CD4-positive, CD25-positive, alpha-beta regulatory T cell (primary cell): ENCODE measurements around the gene EPHA7. TPM values are rescaled to one million over a fixed set of nuclear protein-coding genes. Genes with fewer than 3 reads are reported as not detected.

ENCODE experiments used
- ATAC-seq, 2 donors: fragments of 150-1000 bp; cut with Tn5 transposase; one replicate each; pipeline ENCODE4 v1.10.0; 2021; ENCODE audit warnings: low read depth in 2 of 2, moderate number of reproducible peaks in 2 of 2, moderate library complexity in 1 of 2
- DNase-seq, 3 donors: peaks; one replicate each; pipeline versions ENCODE4 v3.0.0 to v3.0.0-alpha.2; 2012 to 2022; ENCODE audit warnings: mixed read lengths in 1 of 3
- H3K27ac ChIP-seq: one replicate; pipeline ENCODE4 v1.7.0; 2013; ENCODE audit warnings: mild to moderate bottlenecking, low read length; ENCODE audit not compliant: insufficient read depth, poor library complexity, severe bottlenecking
- H3K27me3 ChIP-seq: one replicate; pipeline ENCODE4 v1.7.0; 2013; ENCODE audit warnings: low read length; ENCODE audit not compliant: control insufficient read depth, insufficient read depth
- H3K36me3 ChIP-seq: one replicate; pipeline ENCODE4 v1.7.0; 2013; ENCODE audit warnings: mild to moderate bottlenecking, low read length, moderate library complexity; ENCODE audit not compliant: control insufficient read depth, insufficient read depth
- H3K4me1 ChIP-seq: 2 replicates; pipeline ENCODE4 v1.7.0; 2013; ENCODE audit warnings: mild to moderate bottlenecking, low read length; ENCODE audit not compliant: insufficient read depth, control insufficient read depth, poor library complexity, severe bottlenecking
- H3K4me3 ChIP-seq: one replicate; pipeline ENCODE4 v1.7.0; 2013; ENCODE audit warnings: low read depth, mild to moderate bottlenecking, low read length, moderate library complexity
- H3K9me3 ChIP-seq, 2 experiments: 1 replicate in 1 of 2; 2 replicates in 1 of 2; pipeline ENCODE4 v1.7.0; 2013; ENCODE audit warnings: low read length in 2 of 2, mild to moderate bottlenecking in 1 of 2, moderate library complexity in 1 of 2; ENCODE audit not compliant: control insufficient read depth in 2 of 2
- H3K27ac Mint-ChIP-seq, 3 donors: one replicate each; pipeline ENCODE4 v1.8.0; 2020 to 2022; ENCODE audit warnings: mild to moderate bottlenecking in 3 of 3, mixed read lengths in 3 of 3, moderate library complexity in 2 of 3
- H3K27me3 Mint-ChIP-seq: one replicate; pipeline ENCODE4 v1.8.0; 2022; ENCODE audit warnings: mild to moderate bottlenecking, mixed read lengths
- H3K36me3 Mint-ChIP-seq: one replicate; pipeline ENCODE4 v1.8.0; 2020; ENCODE audit warnings: mixed read lengths
- H3K4me1 Mint-ChIP-seq, 4 donors: one replicate each; pipeline ENCODE4 v1.8.0; 2020 to 2022; ENCODE audit warnings: mixed read lengths in 4 of 4, mild to moderate bottlenecking in 1 of 4
- H3K4me3 Mint-ChIP-seq, 4 donors: one replicate each; pipeline ENCODE4 v1.8.0; 2020 to 2022; ENCODE audit warnings: mild to moderate bottlenecking in 4 of 4, mixed read lengths in 4 of 4, moderate library complexity in 3 of 4
- H3K9me3 Mint-ChIP-seq, 7 donors: one replicate each; pipeline ENCODE4 v1.8.0; 2020 to 2022; ENCODE audit warnings: mixed read lengths in 7 of 7, mild to moderate bottlenecking in 3 of 7, moderate library complexity in 2 of 7
- polyA plus RNA-seq, 4 donors: library from polyadenylated mRNA; unstranded; fragments of 300-500 nt; fragmentation: Illumina TruSeq; gene quantifications; one replicate each; pipeline ENCODE4 v1.2.3, GENCODE V29; 2021
- total RNA-seq: library from RNA; stranded (reverse); gene quantifications from one replicate; pipeline ENCODE4 v1.2.3, GENCODE V29; 2022

Gene EPHA7
- total and polyA plus RNA-seq, 5 donors from 2014 or later, result not detected

GRCh38 chr6:93300661-93301060, 118.7 kb downstream of the EPHA7 start:
- no peaks in the 10 kb centered on the region for H3K27me3 Mint-ChIP-seq
- Histone ChIP-seq H3K27me3 (no peaks in the 10 kb centered on the region), H3K4me3 (no peak overlapping the region), H3K36me3 (no peaks in the 10 kb centered on the region), H3K4me1 (no peaks in the 10 kb centered on the region), H3K27ac (no peak overlapping the region), H3K9me3 (peaks cover 0 to 2% of the 10 kb centered on the region in 2 experiments)
- H3K9me3 Mint-ChIP-seq, result peaks cover 4 to 10% (median 7%) of the 10 kb centered on the region in 7 donors
- no peak overlapping the region for H3K27ac Mint-ChIP-seq
- H3K36me3 Mint-ChIP-seq, result no peaks in the 10 kb centered on the region
- no peak for ATAC-seq
- peak overlapping the region in 1 of 4 donors; percentile 18 for H3K4me3 Mint-ChIP-seq
- no peak for DNase-seq
- H3K4me1 Mint-ChIP-seq, result no peaks in the 10 kb centered on the region

DNA sequence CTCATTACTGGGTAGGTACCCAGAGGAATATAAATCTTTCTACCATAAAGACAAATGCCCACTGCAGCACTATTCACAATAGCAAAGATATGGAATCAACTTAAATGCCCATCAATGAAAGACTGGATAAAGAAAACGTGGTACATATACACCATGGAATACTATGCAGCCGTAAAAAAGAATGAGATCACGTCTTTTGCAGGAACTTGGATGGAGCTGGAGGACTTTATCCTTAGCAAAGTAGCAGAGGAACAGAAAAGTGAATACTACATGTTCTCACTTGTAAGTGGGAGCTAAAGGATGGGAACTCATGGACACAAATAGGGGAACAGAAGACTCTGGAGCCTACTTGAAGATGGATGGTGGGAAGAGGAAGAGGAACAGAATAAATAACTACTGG, 119.7 kb downstream of the EPHA7 start:
- H3K27me3 ChIP-seq, result no peaks in the 10 kb centered on the region
- no peaks in the 10 kb centered on the region for H3K4me1 ChIP-seq
- H3K4me3 ChIP-seq, result no peak overlapping the region
- H3K27me3 Mint-ChIP-seq, result no peaks in the 10 kb centered on the region
- H3K36me3 ChIP-seq, result no peaks in the 10 kb centered on the region
- H3K4me3 Mint-ChIP-seq, result no peak overlapping the region
- no peaks in the 10 kb centered on the region for H3K4me1 Mint-ChIP-seq
- H3K9me3 ChIP-seq, result peaks cover 0 to 2% of the 10 kb centered on the region in 2 experiments
- no peak for ATAC-seq
- no peak overlapping the region for H3K27ac Mint-ChIP-seq
- H3K27ac ChIP-seq, result no peak overlapping the region
- no peaks in the 10 kb centered on the region for H3K36me3 Mint-ChIP-seq
- peaks cover 3 to 10% (median 8%) of the 10 kb centered on the region in 7 donors for H3K9me3 Mint-ChIP-seq
- DNase-seq, result no peak

DNA sequence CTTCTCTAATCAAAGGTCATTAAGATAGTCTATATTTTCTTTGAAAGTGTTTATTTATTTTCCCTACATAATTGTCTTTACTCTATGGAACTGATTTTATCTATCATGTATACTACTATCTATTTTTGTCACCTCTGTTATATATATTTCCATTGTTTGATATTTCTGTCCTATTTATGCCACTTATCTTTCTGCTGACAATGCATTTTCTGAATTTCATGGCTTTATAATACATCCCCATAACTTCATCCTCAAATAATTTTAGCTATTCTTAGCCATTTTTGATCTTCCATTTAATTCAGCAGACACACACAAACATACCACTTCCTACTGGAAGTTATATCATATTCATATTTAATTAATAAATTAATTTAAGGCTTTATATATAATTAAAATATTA, 123.7 kb downstream of the EPHA7 start:
- Histone ChIP-seq H3K4me1 (no peaks in the 10 kb centered on the region), H3K27ac (no peak overlapping the region), H3K36me3 (no peaks in the 10 kb centered on the region), H3K9me3 (no peaks in the 10 kb centered on the region), H3K4me3 (no peak overlapping the region), H3K27me3 (no peaks in the 10 kb centered on the region)
- DNase-seq (no peak), ATAC-seq (no peak)
- Mint-ChIP-seq H3K4me3 (no peak overlapping the region), H3K27ac (no peak overlapping the region), H3K36me3 (no peaks in the 10 kb centered on the region), H3K4me1 (no peaks in the 10 kb centered on the region), H3K9me3 (peaks cover 1 to 16% (median 3%) of the 10 kb centered on the region in 7 donors), H3K27me3 (no peaks in the 10 kb centered on the region)

DNA sequence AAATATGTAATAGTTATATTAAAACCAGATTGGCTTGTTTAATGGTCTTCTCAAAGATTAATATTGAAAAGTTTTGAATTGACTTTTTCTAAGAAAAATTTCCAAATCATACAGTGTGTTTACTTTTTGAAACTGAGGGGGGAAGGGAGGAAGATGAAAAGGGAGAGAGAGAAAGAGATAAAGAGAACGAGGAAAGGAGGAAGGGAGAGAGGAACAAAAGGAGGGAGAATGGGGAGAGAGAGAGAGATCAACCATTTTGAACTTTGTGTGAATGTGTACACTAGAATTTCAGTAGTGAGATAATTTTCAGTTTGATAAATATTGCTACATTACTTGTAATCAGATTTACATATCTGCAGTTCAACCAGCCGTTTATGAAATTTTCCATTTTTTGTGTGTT, 124.5 kb downstream of the EPHA7 start:
- H3K27ac Mint-ChIP-seq, result no peak overlapping the region
- no peaks in the 10 kb centered on the region for H3K36me3 Mint-ChIP-seq

GRCh38 chr6:93293872-93294271, 125.5 kb downstream of the EPHA7 start:
- H3K4me1 Mint-ChIP-seq, result no peaks in the 10 kb centered on the region
- Histone ChIP-seq H3K4me3 (no peak overlapping the region), H3K9me3 (no peaks in the 10 kb centered on the region), H3K4me1 (no peaks in the 10 kb centered on the region), H3K27me3 (no peaks in the 10 kb centered on the region), H3K36me3 (no peaks in the 10 kb centered on the region), H3K27ac (no peak overlapping the region)
- no peak overlapping the region for H3K4me3 Mint-ChIP-seq
- peaks cover 0 to 10% (median 2%) of the 10 kb centered on the region in 7 donors for H3K9me3 Mint-ChIP-seq
- H3K36me3 Mint-ChIP-seq, result no peaks in the 10 kb centered on the region
- ATAC-seq, result no peak
- H3K27ac Mint-ChIP-seq, result no peak overlapping the region
- DNase-seq, result no peak
- no peaks in the 10 kb centered on the region for H3K27me3 Mint-ChIP-seq

More for the DNA sequence above, 124.5 kb downstream of the EPHA7 start:
- Mint-ChIP-seq H3K27me3 (no peaks in the 10 kb centered on the region), H3K4me3 (no peak overlapping the region), H3K9me3 (peaks cover 1 to 16% (median 3%) of the 10 kb centered on the region in 7 donors), H3K4me1 (no peaks in the 10 kb centered on the region)
- H3K9me3 ChIP-seq, result no peaks in the 10 kb centered on the region
- ATAC-seq, result no peak
- H3K27ac ChIP-seq, result no peak overlapping the region
- DNase-seq, result no peak
- no peaks in the 10 kb centered on the region for H3K27me3 ChIP-seq
- H3K4me1 ChIP-seq, result no peaks in the 10 kb centered on the region
- H3K36me3 ChIP-seq, result no peaks in the 10 kb centered on the region
- no peak overlapping the region for H3K4me3 ChIP-seq

- no peak for DNase-seq
- Mint-ChIP-seq H3K4me3 (no peak overlapping the region), H3K9me3 (peaks cover 0 to 14% (median 2%) of the 10 kb centered on the region in 7 donors), H3K36me3 (no peaks in the 10 kb centered on the region), H3K27ac (no peak overlapping the region), H3K27me3 (no peaks in the 10 kb centered on the region), H3K4me1 (no peaks in the 10 kb centered on the region)
- Histone ChIP-seq H3K9me3 (no peaks in the 10 kb centered on the region), H3K4me1 (no peaks in the 10 kb centered on the region), H3K4me3 (no peak overlapping the region), H3K27ac (no peak overlapping the region), H3K27me3 (no peaks in the 10 kb centered on the region), H3K36me3 (no peaks in the 10 kb centered on the region)
- ATAC-seq, result no peak
Observed at GRCh38 chr6:93293460-93293859, 125.9 kb downstream of the EPHA7 start.

DNA sequence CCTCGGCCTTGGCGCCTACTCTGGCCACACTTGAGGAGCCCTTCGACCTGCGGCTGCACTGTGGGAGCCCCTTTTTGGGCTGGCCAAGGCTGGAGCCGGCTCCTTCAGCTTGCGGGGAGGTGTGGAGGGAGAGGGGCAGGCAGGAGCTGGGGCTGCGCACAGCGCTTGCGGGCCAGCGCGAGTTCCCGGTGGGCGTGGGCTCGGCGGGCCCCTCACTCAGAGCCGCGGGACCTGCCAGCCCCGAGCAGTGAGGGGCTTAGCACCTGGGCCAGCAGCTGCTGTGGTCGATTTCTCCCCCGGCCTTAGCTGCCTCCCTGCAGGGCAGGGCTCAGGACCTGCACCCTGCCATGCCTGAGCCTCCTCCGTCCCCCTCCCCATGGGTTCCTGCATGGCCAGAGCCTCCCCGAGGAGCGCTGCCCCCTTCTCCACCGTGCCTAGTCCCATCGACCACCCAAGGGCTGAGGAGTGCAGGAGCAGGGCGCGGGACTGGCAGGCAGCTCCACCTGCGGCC, 136.8 kb downstream of the EPHA7 start:
- Mint-ChIP-seq H3K9me3 (peaks cover 0 to 14% (median 4%) of the 10 kb centered on the region in 7 donors), H3K36me3 (no peaks in the 10 kb centered on the region), H3K4me1 (no peaks in the 10 kb centered on the region), H3K27ac (no peak overlapping the region), H3K27me3 (no peaks in the 10 kb centered on the region), H3K4me3 (no peak overlapping the region)
- no peak overlapping the region for H3K27ac ChIP-seq
- DNase-seq, result no peak
- no peaks in the 10 kb centered on the region for H3K36me3 ChIP-seq
- no peaks in the 10 kb centered on the region for H3K4me1 ChIP-seq
- H3K9me3 ChIP-seq, result no peaks in the 10 kb centered on the region
- H3K27me3 ChIP-seq, result no peaks in the 10 kb centered on the region
- no peak overlapping the region for H3K4me3 ChIP-seq
- no peak for ATAC-seq

DNA sequence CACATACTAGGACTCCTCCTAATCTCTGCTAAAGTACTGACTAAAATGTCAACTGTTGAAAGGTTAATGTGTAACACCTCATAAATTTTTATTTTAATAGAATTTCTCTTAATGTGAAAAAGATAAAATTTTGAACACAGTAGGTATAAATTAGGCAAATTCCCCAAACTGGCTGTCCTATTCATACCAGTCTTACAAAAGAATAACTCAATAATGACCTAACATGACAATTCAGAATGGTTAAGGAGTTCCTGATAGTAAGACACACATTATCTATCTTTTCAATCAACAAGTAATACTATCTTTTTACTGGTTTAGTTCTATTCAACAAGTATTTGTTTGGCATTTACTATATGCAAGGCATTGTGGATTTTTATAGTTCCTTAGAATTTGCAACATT, 141.1 kb downstream of the EPHA7 start:
- Histone ChIP-seq H3K4me3 (no peak overlapping the region), H3K4me1 (no peaks in the 10 kb centered on the region), H3K9me3 (no peaks in the 10 kb centered on the region), H3K27me3 (no peaks in the 10 kb centered on the region), H3K27ac (no peak overlapping the region), H3K36me3 (no peaks in the 10 kb centered on the region)
- Mint-ChIP-seq H3K4me1 (no peaks in the 10 kb centered on the region), H3K36me3 (no peaks in the 10 kb centered on the region), H3K27me3 (no peaks in the 10 kb centered on the region), H3K4me3 (no peak overlapping the region), H3K9me3 (peaks cover 0 to 10% (median 1%) of the 10 kb centered on the region in 7 donors), H3K27ac (no peak overlapping the region)
- no peak for ATAC-seq
- no peak for DNase-seq
